AML-193 (cell line): Measurements from ENCODE around the gene TMEM272.
A peak's percentile ranks its signal among the peaks of the same experiment; 100 is the strongest.

Experiments used
- DNase-seq, 2 experiments: peaks; one replicate each; lab custom pipeline; 2025; lab: John Stamatoyannopoulos, UW

Gene TMEM272

GRCh38 chr13:51844862-51845573 lies at the start of gene TMEM272:
Gene TMEM272 (minus strand): TSS chr13:51845177. CDS start chr13:51838530, 6,647 bp downstream.
- peak in 1 of 2 experiments; percentile 10 for DNase-seq

GRCh38 chr13:51894239-51894638 lies 49.3 kb upstream of the TMEM272 start:
- DNase-seq, result no peak

GRCh38 chr13:51892657-51893056 lies 47.7 kb upstream of the TMEM272 start:
- no peak for DNase-seq

- no peak for DNase-seq
Measured at GRCh38 chr13:51887468-51887867, 42.5 kb upstream of the TMEM272 start.

- no peak for DNase-seq
Measured at GRCh38 chr13:51885651-51886050, 40.7 kb upstream of the TMEM272 start.

- no peak for DNase-seq
Measured at GRCh38 chr13:51883226-51883600, 38.2 kb upstream of the TMEM272 start.

GRCh38 chr13:51882570-51883225 lies 37.7 kb upstream of the TMEM272 start:
- no peak for DNase-seq

GRCh38 chr13:51881296-51881695 lies 36.3 kb upstream of the TMEM272 start:
- peak in 1 of 2 experiments; percentile 17 for DNase-seq

- DNase-seq, result no peak
Measured at GRCh38 chr13:51879133-51879532, 34.2 kb upstream of the TMEM272 start.

GRCh38 chr13:51874651-51875050 lies 29.7 kb upstream of the TMEM272 start:
- DNase-seq, result no peak

- no peak for DNase-seq
Measured at GRCh38 chr13:51873837-51874236, 28.9 kb upstream of the TMEM272 start.

- DNase-seq, result no peak
Measured at GRCh38 chr13:51873117-51873798, 28.3 kb upstream of the TMEM272 start.

GRCh38 chr13:51870616-51871015 lies 25.6 kb upstream of the TMEM272 start:
- DNase-seq, result no peak

GRCh38 chr13:51869916-51870315 lies 24.9 kb upstream of the TMEM272 start:
- DNase-seq, result no peak

- no peak for DNase-seq
Measured at GRCh38 chr13:51867062-51867461, 22.1 kb upstream of the TMEM272 start.

GRCh38 chr13:51865838-51866237 lies 20.9 kb upstream of the TMEM272 start:
- no peak for DNase-seq

- DNase-seq, result no peak
Measured at GRCh38 chr13:51862957-51863356, 18.0 kb upstream of the TMEM272 start.

- DNase-seq, result no peak
Measured at GRCh38 chr13:51861723-51862300, 16.8 kb upstream of the TMEM272 start, which contains the start of gene CCDC70. Gene CCDC70 (plus strand): TSS chr13:51861969. CDS start chr13:51865412, 3,443 bp downstream.

- no peak for DNase-seq
Measured at GRCh38 chr13:51858433-51859247, 13.7 kb upstream of the TMEM272 start.

- DNase-seq, result no peak
Measured at GRCh38 chr13:51856998-51857397, 12.0 kb upstream of the TMEM272 start.

- DNase-seq, result no peak
Measured at GRCh38 chr13:51856027-51856736, 11.2 kb upstream of the TMEM272 start.
